Measurements from ENCODE around the gene EIF4E2. TPM values are rescaled to one million over a fixed set of nuclear protein-coding genes. Genes with fewer than 3 reads are reported as not detected.

The EIF4E2 gene
- total and polyA plus RNA-seq, 2 donors (not counting 3 experiments of a cell fraction or from before 2014, with no cell fraction given), result 50.0 to 96.5 TPM

GRCh38 chr2:232541961-232542714 is 8.4 kb upstream of the EIF4E2 start:
- no peak for TF ChIP-seq CTCF (IDR thresholded peaks at IDR 0.05; ENCODE audit: extremely low read depth in 1 of 2, insufficient read depth in 1 of 2, low read depth in 1 of 2, low read length in 2 of 2)
- TF ChIP-seq FOS (IDR thresholded peaks at IDR 0.05; ENCODE audit: borderline replicate concordance, insufficient read depth, low read length), result no peak
- TF ChIP-seq MAX (IDR thresholded peaks at IDR 0.05; ENCODE audit: insufficient read depth, insufficient read length), result no peak
- TF ChIP-seq JUN (IDR thresholded peaks at IDR 0.05; ENCODE audit: borderline replicate concordance, insufficient read depth, insufficient read length, low read depth), result no peak
- TF ChIP-seq MYC (IDR thresholded peaks at IDR 0.05; ENCODE audit: low read depth, low read length), result no peak
- TF ChIP-seq POLR2A (IDR thresholded peaks at IDR 0.05; ENCODE audit: low read depth, low read length), result no peak
- no peak for TF ChIP-seq EZH2 (IDR thresholded peaks at IDR 0.05; ENCODE audit: borderline replicate concordance, low read depth, low read length, severe bottlenecking)
- TF ChIP-seq POLR2AphosphoS5 (IDR thresholded peaks at IDR 0.05; ENCODE audit: insufficient read depth, low read depth, low read length), result no peak
- TF ChIP-seq GATA2 (IDR thresholded peaks at IDR 0.05; ENCODE audit: insufficient read depth, insufficient read length, low read depth, low read length), result no peak
- POLR2A ChIA-PET, result no interaction called here
- intact Hi-C loops (cut with micrococcal nuclease) (no loop called here), dilution Hi-C loops (cut with MboI; ENCODE audit: extremely low pct_ligation_motif_present, low sequenced_read_pairs) (no loop called here)
- Histone ChIP-seq H3K4me1 (ENCODE audit: control insufficient read depth, extremely low read depth, insufficient read depth, low read length) (no peaks in the 10 kb centered on the region), H4K20me1 (replicated peaks; ENCODE audit: control insufficient read depth, extremely low read depth, insufficient read depth, low read length) (no peaks in the 10 kb centered on the region), H3K36me3 (ENCODE audit: control insufficient read depth in 2 of 2, extremely low read depth in 1 of 2, insufficient read depth in 2 of 2, low read length in 2 of 2) (no peaks in the 10 kb centered on the region), H3K9ac (replicated peaks; ENCODE audit: extremely low read depth, insufficient read depth, low read length) (no peak overlapping the region), H2AFZ (ENCODE audit: low read depth, low read length) (no peak overlapping the region), H3K27me3 (ENCODE audit: control insufficient read depth in 2 of 2, insufficient read depth in 2 of 2, low read length in 2 of 2) (no peaks in the 10 kb centered on the region), H3K79me2 (ENCODE audit: control insufficient read depth, insufficient read depth, low read length) (no peaks in the 10 kb centered on the region), H3K9me1 (replicated peaks; ENCODE audit: control insufficient read depth, extremely low read depth, insufficient read depth, low read length) (no peaks in the 10 kb centered on the region), H3K27ac (ENCODE audit: insufficient read depth, low read depth, low read length) (no peak overlapping the region), H3K4me2 (ENCODE audit: insufficient read depth, low read length) (no peak overlapping the region), H3K4me3 (replicated peaks in 1 of 3; ENCODE audit: insufficient read depth in 1 of 3, low read depth in 1 of 3, low read length in 3 of 3) (no peak overlapping the region), H3K9me3 (replicated peaks; ENCODE audit: control insufficient read depth, insufficient read depth, low read length) (no peaks in the 10 kb centered on the region)
- FAIRE-seq (no peak), DNase-seq (ENCODE audit: low read depth, low spot score) (no peak)
- CTCF ChIA-PET, result no interaction called here
- no TSS peak for BruUV-seq (replicated peaks)

Data from endothelial cell of umbilical vein (primary cell).